Left lung (tissue), 14 donors: ENCODE data around the gene OR13D1. TPM values are rescaled to one million over a fixed set of nuclear protein-coding genes. Genes with fewer than 3 reads are reported as not detected.

ENCODE experiments used
- ATAC-seq: fragments of 200-7000 bp; cut with Tn5 transposase; one replicate; pipeline ENCODE4 v1.9.1; 2020; ENCODE audit warnings: moderate library complexity
- DNase-seq, 4 donors: peaks; one replicate each; pipeline ENCODE4 v3.0.0-alpha.2; 2013 to 2020
- H3K27ac ChIP-seq, 2 donors: fragments of 200-600 bp; sonication (generic) in 1 of 2; one replicate each; pipeline versions ENCODE4 v1.5.0 to v1.8.0; 2020 to 2021
- H3K27me3 ChIP-seq, 2 donors: fragments of 200-600 bp; sonication (generic) in 1 of 2; one replicate each; pipeline versions ENCODE4 v1.5.0 to v1.8.0; 2020 to 2021
- H3K36me3 ChIP-seq, 2 donors: fragments of 200-600 bp; sonication (generic) in 1 of 2; one replicate each; pipeline versions ENCODE4 v1.5.0 to v1.8.0; 2020 to 2021
- H3K4me1 ChIP-seq, 2 donors: fragments of 200-600 bp; one replicate each; pipeline ENCODE4 v1.8.0; 2021
- H3K4me3 ChIP-seq, 2 donors: fragments of 200-600 bp; sonication (generic) in 1 of 2; one replicate each; pipeline versions ENCODE4 v1.5.0 to v1.8.0; 2020 to 2021; ENCODE audit warnings: mild to moderate bottlenecking in 1 of 2
- H3K9me3 ChIP-seq, 2 donors: fragments of 200-600 bp; sonication (generic) in 1 of 2; one replicate each; pipeline versions ENCODE4 v1.5.0 to v1.8.0; 2020 to 2021
- intact Hi-C, 2 donors: fragments of 100-400 bp; cut with DNase I; formaldehyde crosslinking; loops; one replicate each; pipeline versions ENCODE4 v1.11.2 to v1.14.2; 2022
- long read RNA-seq, 12 donors: library from polyadenylated mRNA in 2 of 12; unstranded in 2 of 12; transcript quantifications; one replicate each; pipeline ENCODE4 v2.0.0 and lab custom pipeline, GENCODE V29; 2019 to 2026
- polyA plus RNA-seq, 6 donors: library from polyadenylated mRNA; unstranded; fragments of 120-200 nt; gene quantifications; one replicate each; pipeline ENCODE4 v1.2.1, GENCODE V29; 2013; ENCODE audit not compliant: insufficient read length in 6 of 6
- total RNA-seq, 2 donors: library from RNA; stranded (reverse); fragmentation: NEBNext Ultra II Directional; extraction: Animal tissue kit (Norgen Biotek cat#: 25700); gene quantifications; one replicate each; pipeline ENCODE4 v1.2.1, GENCODE V29; 2021
- TF ChIP-seq, protein P1 (sequence below), 2 donors: fragments of 200-600 bp; sonication (generic) in 1 of 2; IDR thresholded peaks; one replicate each; pipeline versions ENCODE4 v1.5.0 to v1.8.0; 2021; ENCODE audit warnings: antibody characterized with exemption in 2 of 2
- donor health status: DM: no; HTN: yes; CAD: no.
- donor health status: DM: no; HTN: no; CAD: no.

Gene OR13D1, protein sequence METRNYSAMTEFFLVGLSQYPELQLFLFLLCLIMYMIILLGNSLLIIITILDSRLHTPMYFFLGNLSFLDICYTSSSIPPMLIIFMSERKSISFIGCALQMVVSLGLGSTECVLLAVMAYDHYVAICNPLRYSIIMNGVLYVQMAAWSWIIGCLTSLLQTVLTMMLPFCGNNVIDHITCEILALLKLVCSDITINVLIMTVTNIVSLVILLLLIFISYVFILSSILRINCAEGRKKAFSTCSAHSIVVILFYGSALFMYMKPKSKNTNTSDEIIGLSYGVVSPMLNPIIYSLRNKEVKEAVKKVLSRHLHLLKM
- total RNA-seq = not detected
- polyA plus RNA-seq = under 1 TPM in 1 of 6 donors, not detected in 5; 0.18 TPM
- long read RNA-seq, donor 1 = 0 reads
- long read RNA-seq, donor 2, partial matches to known transcripts = 0 of 1 reads
- long read RNA-seq, donor 2, other reads (novel, unspliced or antisense) = 0 of 1 reads
- long read RNA-seq, donor 3 = 0 reads
- long read RNA-seq, donor 4 = 0 reads
- long read RNA-seq, donor 5, partial matches to known transcripts = 0 of 1 reads
- long read RNA-seq, donor 5, other reads (novel, unspliced or antisense) = 0 of 1 reads
- long read RNA-seq, donor 6 = 0 reads
- long read RNA-seq, donor 7 = 0 reads
- long read RNA-seq, donor 8 = 0 reads
- long read RNA-seq, donor 9 = 0 reads
- long read RNA-seq, donor 10 = 0 reads
- long read RNA-seq, donor 11 = 0 reads
- long read RNA-seq, donor 12 = 0 reads

DNA sequence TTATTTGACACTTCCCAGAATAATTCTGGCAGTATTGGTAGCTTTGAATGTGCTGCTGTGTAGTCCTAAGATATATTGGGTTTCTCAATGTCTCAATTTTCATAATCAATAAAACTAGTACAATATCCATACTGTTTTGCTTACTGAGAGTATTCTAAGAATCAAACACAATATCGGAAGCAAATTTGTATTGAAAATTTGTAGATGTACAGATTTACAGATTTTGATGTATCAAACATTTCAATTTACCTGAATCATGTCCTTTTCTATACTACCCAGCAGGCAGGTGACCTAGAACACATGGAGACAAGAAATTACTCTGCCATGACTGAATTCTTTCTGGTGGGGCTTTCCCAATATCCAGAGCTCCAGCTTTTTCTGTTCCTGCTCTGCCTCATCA is at the start of gene OR13D1:
TSS of gene OR13D1 (plus strand) at position 301 of the 400 bp plus-strand sequence. CDS start at position 301, 0 bp downstream.
- no peaks in the 10 kb centered on the region for H3K4me1 ChIP-seq
- intact Hi-C loops = no loop called here
- DNase-seq (no peak), ATAC-seq (no peak)
- no peaks in the 10 kb centered on the region for H3K36me3 ChIP-seq
- no peak within 1 kb of the TSS for H3K27ac ChIP-seq
- no peak within 1 kb of the TSS for H3K4me3 ChIP-seq
- no peaks in the 10 kb centered on the region for H3K9me3 ChIP-seq
- TF ChIP-seq, protein P1, sequence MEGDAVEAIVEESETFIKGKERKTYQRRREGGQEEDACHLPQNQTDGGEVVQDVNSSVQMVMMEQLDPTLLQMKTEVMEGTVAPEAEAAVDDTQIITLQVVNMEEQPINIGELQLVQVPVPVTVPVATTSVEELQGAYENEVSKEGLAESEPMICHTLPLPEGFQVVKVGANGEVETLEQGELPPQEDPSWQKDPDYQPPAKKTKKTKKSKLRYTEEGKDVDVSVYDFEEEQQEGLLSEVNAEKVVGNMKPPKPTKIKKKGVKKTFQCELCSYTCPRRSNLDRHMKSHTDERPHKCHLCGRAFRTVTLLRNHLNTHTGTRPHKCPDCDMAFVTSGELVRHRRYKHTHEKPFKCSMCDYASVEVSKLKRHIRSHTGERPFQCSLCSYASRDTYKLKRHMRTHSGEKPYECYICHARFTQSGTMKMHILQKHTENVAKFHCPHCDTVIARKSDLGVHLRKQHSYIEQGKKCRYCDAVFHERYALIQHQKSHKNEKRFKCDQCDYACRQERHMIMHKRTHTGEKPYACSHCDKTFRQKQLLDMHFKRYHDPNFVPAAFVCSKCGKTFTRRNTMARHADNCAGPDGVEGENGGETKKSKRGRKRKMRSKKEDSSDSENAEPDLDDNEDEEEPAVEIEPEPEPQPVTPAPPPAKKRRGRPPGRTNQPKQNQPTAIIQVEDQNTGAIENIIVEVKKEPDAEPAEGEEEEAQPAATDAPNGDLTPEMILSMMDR (IDR thresholded peaks at IDR 0.05) = no peak
- no peaks in the 10 kb centered on the region for H3K27me3 ChIP-seq

DNA sequence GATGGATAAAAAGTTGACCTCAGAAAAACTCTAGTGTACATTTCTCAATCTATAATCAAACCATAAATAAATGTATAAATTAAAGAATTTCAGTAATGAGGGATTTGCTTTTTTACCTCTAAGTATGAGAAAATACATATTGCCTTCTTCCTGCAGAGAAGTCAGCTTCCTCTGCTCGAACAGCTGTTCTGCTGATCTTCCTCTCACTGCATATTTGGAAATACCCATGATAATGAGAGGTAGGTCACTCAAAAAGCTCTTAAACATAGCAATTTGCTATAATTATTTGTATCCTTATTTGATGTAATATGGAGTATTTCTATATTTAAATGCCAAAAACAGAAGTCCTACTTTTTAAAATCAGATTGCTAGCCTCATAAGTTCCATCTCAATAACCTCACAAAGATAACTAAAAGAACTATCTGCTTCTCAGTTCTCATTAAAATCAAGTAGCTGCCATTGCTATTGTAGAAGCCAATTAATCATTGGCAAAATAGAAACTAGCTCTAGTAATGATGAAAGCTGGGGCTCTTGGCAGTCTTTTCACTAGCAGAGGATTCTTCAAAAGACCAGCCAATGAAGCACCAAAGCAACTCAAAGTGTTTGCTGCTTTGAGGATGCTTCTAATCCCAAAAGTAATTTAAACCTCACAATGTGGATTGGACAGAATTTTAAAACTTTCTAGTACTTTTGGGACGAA is 35.7 kb upstream of the OR13D1 start:
- Histone ChIP-seq H3K27ac (no peak overlapping the region), H3K27me3 (no peaks in the 10 kb centered on the region), H3K4me3 (no peak overlapping the region), H3K4me1 (no peaks in the 10 kb centered on the region), H3K9me3 (peaks cover 0 to 5% of the 10 kb centered on the region in 2 donors), H3K36me3 (no peaks in the 10 kb centered on the region)
- ATAC-seq = no peak
- TF ChIP-seq, protein P1 (IDR thresholded peaks at IDR 0.05) = no peak
- no peak for DNase-seq
- intact Hi-C loops = no loop called here

DNA sequence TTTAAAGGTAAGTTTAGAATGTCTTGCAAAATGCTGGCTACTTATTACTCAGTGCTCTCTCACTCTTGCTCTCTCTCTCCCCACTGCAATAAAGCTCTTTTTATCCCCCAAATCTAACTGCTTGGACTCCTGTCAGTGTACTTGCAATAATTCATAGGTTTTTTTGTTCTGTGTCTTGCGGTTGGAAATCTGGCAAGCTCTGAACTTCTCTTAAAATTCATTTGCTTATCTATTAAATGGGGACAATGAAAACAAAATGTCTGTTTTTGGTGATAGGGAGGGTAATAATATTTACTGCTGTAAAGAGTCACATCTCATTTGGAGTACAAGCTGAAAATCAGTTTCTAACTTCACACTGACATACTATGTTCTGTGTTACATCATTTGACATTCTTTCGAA is 18.7 kb upstream of the OR13D1 start:
- H3K4me1 ChIP-seq = no peaks in the 10 kb centered on the region
- no peak overlapping the region for H3K27ac ChIP-seq
- ATAC-seq (no peak), DNase-seq (no peak)
- TF ChIP-seq, protein P1 (IDR thresholded peaks at IDR 0.05) = no peak
- H3K27me3 ChIP-seq = no peaks in the 10 kb centered on the region
- H3K4me3 ChIP-seq = no peak overlapping the region
- intact Hi-C loops = no loop called here
- no peaks in the 10 kb centered on the region for H3K36me3 ChIP-seq
- H3K9me3 ChIP-seq = no peaks in the 10 kb centered on the region

DNA sequence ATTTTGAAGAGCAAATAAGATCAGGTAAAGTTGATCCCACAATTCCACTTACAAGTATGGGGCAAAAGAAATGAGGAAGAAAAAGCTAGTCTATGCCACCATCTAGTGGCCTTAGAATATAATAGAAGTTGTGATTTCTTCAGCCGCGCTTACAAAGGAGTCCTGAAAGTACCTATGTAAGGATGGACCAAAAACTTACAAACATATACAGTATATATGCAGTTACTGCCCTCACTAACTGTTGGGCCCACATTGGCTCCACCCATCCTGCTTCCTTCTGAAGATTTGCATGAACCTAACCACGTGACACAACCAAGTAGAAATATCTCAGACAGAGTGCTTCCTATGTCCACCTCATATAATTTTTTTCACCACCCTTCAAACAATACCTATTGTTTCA is 11.7 kb upstream of the OR13D1 start:
- Histone ChIP-seq H3K27me3 (no peaks in the 10 kb centered on the region), H3K9me3 (no peaks in the 10 kb centered on the region), H3K27ac (no peak overlapping the region), H3K36me3 (no peaks in the 10 kb centered on the region), H3K4me3 (no peak overlapping the region), H3K4me1 (no peaks in the 10 kb centered on the region)
- ATAC-seq (peak; percentile 66), DNase-seq (peak in 2 of 4 donors; percentile 10 to 40)
- intact Hi-C loops = no loop called here
- TF ChIP-seq, protein P1 (IDR thresholded peaks at IDR 0.05) = peak in 1 of 2 donors; percentile 20

DNA sequence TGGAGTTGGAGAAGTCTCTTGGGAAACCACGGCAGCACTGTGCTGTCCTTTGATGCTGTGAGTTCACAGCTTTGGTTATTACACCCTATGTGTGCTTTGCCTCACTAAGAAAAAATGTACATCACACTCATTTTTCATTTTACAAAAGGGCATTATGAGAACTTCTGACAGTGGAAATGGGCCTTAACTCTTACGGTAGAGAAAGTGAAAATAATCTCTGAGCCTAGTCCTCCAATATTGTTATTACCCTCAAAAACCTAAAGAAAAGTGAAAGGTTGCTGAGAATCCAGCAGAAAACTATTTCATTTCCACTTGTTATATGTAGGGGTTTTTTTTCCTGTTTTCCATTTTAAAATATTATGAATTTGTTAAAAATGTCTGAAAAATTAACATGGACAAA is 8.2 kb upstream of the OR13D1 start:
- TF ChIP-seq, protein P1 (IDR thresholded peaks at IDR 0.05) = no peak
- Histone ChIP-seq H3K9me3 (no peaks in the 10 kb centered on the region), H3K4me1 (no peaks in the 10 kb centered on the region), H3K4me3 (no peak overlapping the region), H3K27ac (no peak overlapping the region), H3K27me3 (no peaks in the 10 kb centered on the region), H3K36me3 (no peaks in the 10 kb centered on the region)
- DNase-seq (no peak), ATAC-seq (no peak)
- intact Hi-C loops = no loop called here
